AG04450 (cell line): ENCODE results near the gene PTPRE. TPM values are rescaled to one million over a fixed set of nuclear protein-coding genes. Genes with fewer than 3 reads are reported as not detected.

ENCODE experiments used
- CTCF ChIA-PET: fragments of 300-600, 350-600 bp; formaldehyde crosslinking; extraction: SDS; loops from one replicate; lab custom pipeline; 2022; ENCODE audit warnings: antibody characterized with exemption, inconsistent platforms; lab: Charles Lee
- POLR2A ChIA-PET: fragments of 350-600 bp; formaldehyde crosslinking; extraction: SDS; loops from one replicate; lab custom pipeline; 2021; ENCODE audit warnings: antibody characterized with exemption, inconsistent platforms; lab: Yijun Ruan, JAX
- DNase-seq: peaks from one replicate; pipeline ENCODE4 v3.0.0-alpha.2; 2011; ENCODE audit warnings: low read depth, low spot score
- H3K27ac ChIP-seq: one replicate; pipeline ENCODE4 v1.5.1; 2012; ENCODE audit warnings: low read depth, low read length, control low read depth
- H3K27me3 ChIP-seq: one replicate; pipeline ENCODE4 v1.6.0; 2012; ENCODE audit warnings: low read length; ENCODE audit not compliant: control insufficient read depth, insufficient read depth
- H3K4me3 ChIP-seq: 2 replicates; pipeline ENCODE4 v1.5.1; 2011; ENCODE audit warnings: mild to moderate bottlenecking, low read depth, low read length, control low read depth
- H3K9me3 ChIP-seq: 2 replicates; pipeline ENCODE4 v1.5.1; 2012; ENCODE audit warnings: low read length; ENCODE audit not compliant: control insufficient read depth, insufficient read depth
- CTCF ChIP-seq: IDR thresholded peaks from 2 replicates; pipeline ENCODE4 v1.5.1; 2011; ENCODE audit warnings: low read depth, low read length, control low read depth, inconsistent platforms
- polyA plus RNA-seq: library from polyadenylated mRNA; depleted of rRNA; stranded (reverse); fragments of >200 nt; gene quantifications from 2 replicates; pipeline ENCODE4 v1.2.3, GENCODE V29; 2011; rRNA removed

The PTPRE gene
- polyA plus RNA-seq, 1 experiment: 0.38 TPM

DNA sequence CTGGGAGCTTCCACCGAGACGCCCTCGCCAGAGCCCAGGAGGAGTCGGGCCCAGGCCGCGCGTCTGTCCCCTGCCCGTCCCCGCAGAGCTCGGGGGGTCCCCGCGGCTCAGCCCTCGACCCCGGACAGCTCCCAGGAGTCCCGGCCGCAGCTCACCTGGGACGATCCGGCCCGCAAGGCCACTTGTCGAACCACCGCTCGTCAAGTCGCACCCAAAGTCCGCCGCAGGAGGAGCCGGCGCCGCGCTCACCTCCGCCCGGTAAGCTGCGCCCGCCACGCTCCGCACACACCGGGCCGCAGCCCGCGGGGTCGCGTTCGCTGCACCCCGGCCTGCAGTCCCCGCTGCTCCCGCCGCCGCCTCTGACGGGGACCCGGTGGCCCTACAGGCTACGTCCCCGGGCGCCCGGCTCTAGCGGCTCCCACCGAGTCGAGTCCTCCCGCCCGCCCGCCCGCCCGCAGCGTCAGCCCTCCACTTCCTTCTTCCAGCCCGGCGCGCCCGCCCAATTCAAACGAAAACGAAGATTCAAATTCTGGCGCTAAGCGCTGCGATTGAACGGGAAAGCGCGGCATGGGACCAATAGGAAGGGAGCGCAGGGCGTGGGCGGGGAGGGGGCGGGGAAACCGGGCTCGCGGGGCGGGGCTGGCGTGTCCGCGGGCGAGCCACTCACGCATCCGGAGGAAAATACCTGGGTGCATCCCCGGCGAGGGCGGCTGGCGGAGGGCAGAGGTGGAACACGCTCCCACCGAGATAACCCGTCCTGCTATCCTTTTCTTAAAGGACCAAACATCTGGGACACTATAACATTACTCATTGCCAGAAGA is 219.3 kb downstream of the PTPRE start, which contains the start of gene MKI67:
Gene MKI67 (minus strand): TSS at position 480 of the 821 bp plus-strand sequence. CDS start 756 bp downstream, outside the sequence.
- ChIA-PET POLR2A (no interaction called here), CTCF (interaction anchor here (0.8 to 1.9 kb wide), 4 partner anchors 8 to 57 kb away, joined by 3 to 11 read pairs (median 6); no protein-coding TSS in a partner anchor)
- no peak within 1 kb of the TSS for H3K27ac ChIP-seq
- TF ChIP-seq CTCF: no peak
- H3K4me3 ChIP-seq: peak within 1 kb of the TSS; percentile 63
- DNase-seq: peak; percentile 57
- no peaks in the 10 kb centered on the region for H3K27me3 ChIP-seq
- H3K9me3 ChIP-seq: no peaks in the 10 kb centered on the region

- H3K27me3 ChIP-seq: no peaks in the 10 kb centered on the region
Observed at GRCh38 chr10:128128582-128128981, 221.7 kb downstream of the PTPRE start.

DNA sequence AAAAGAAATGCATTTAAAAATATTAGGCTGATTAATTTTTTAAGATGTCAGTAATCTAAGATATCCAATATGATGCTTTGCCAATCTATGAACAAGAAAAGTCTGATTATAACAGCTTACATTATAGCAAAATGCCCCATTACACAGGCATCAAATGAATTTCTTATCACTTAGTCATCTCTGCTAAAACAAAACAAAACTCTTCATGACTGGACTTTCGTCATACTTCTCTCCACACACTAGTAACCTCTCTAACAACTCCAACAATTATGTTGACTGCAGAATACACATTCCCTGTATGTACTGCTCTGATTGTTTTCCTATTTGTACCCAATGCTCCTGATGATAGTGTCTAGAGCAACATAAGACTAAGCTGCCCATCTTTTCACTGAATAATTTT is 223.1 kb downstream of the PTPRE start:
- Histone ChIP-seq H3K9me3 (no peaks in the 10 kb centered on the region), H3K4me3 (no peak overlapping the region), H3K27ac (no peak overlapping the region), H3K27me3 (no peaks in the 10 kb centered on the region)
- ChIA-PET POLR2A (no interaction called here), CTCF (interaction anchor here (0.9 kb wide), 1 partner anchor 19 kb away, joined by 3 read pairs; no protein-coding TSS in a partner anchor)
- TF ChIP-seq CTCF: no peak
- no peak for DNase-seq

More at GRCh38 chr10:128128582-128128981, 221.7 kb downstream of the PTPRE start:
- no peak overlapping the region for H3K27ac ChIP-seq
- ChIA-PET POLR2A (no interaction called here), CTCF (interaction anchor here (0.9 to 1.7 kb wide), 3 partner anchors 11 to 50 kb away, joined by 3 to 9 read pairs (median 3); no protein-coding TSS in a partner anchor)
- no peak for TF ChIP-seq CTCF
- no peaks in the 10 kb centered on the region for H3K9me3 ChIP-seq
- no peak overlapping the region for H3K4me3 ChIP-seq
- no peak for DNase-seq

Other genes starting within 250 kb of the PTPRE start
- gene FOXI2, start 169.9 kb upstream of the PTPRE start, polyA plus RNA-seq: not detected in 2 replicates
- gene CLRN3, start 14.2 kb upstream of the PTPRE start, polyA plus RNA-seq: not detected in 2 replicates
- 8.0 and 10.3 TPM in 2 replicates for gene MKI67, start 219.3 kb downstream of the PTPRE start, polyA plus RNA-seq